ENCODE data around the gene MIDN. TPM values are rescaled to one million over a fixed set of nuclear protein-coding genes. Genes with fewer than 3 reads are reported as not detected.

MIDN gene
- total and polyA plus RNA-seq, 2 experiments from 2014 or later, result 30.1 to 98.4 TPM

DNA sequence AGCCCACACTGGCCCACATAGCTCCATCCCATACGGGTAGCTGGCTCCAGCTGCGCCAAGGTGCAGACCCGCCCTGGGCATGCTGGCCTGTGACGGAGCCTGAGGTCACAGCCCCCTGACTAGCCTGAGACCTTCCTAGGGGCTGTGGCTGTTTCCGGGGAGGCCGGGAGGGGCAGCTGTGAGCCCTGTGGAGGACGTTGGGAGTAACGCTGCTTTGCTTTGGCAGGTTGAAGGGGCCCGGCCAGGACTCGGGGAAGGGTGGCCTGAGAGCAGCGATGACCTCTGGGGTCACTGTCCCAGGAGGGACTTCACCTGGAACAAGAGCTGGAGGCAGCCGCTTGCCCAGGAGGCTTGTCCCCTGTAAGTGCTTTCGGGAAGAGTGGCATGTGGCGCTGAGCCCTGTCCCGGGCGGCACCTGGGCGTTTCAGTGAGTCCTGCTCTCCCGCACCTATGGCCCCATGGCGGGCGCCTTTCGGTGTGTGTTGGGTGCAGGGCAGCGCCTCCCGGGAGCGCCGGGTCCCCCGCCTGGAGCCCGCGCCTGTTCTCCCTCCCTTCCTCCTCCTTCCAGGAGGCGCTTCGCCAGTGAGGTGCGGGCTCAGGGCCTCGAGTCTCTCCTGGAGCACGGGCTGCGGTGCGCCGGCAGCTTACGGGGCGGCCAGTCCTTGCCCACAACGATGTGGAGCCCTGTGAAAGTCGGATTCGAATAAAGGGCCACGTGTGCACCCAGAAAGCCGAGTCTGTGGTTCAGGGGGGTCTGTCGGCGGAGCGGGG lies 25.9 kb downstream of the MIDN start:
- WGBS (ENCODE audit: low lambda C conversion rate, missing lambda C conversion rate), result 93% methylated on average over 34 of the region's 46 CpGs
- DNase-seq (ENCODE audit: low spot score), result no peak
- H3K9me2 ChIP-seq (replicated peaks; ENCODE audit: insufficient read depth), result no peaks in the 10 kb centered on the region
- H3K4me1 ChIP-seq (ENCODE audit: insufficient read depth), result peaks cover 38% of the 10 kb centered on the region
- H3K36me3 ChIP-seq (replicated peaks; ENCODE audit: insufficient read depth, low read depth), result peaks cover 5% of the 10 kb centered on the region
- TF ChIP-seq EZH2 (IDR thresholded peaks at IDR 0.05; ENCODE audit: borderline replicate concordance), result no peak
- TF ChIP-seq, protein P1, sequence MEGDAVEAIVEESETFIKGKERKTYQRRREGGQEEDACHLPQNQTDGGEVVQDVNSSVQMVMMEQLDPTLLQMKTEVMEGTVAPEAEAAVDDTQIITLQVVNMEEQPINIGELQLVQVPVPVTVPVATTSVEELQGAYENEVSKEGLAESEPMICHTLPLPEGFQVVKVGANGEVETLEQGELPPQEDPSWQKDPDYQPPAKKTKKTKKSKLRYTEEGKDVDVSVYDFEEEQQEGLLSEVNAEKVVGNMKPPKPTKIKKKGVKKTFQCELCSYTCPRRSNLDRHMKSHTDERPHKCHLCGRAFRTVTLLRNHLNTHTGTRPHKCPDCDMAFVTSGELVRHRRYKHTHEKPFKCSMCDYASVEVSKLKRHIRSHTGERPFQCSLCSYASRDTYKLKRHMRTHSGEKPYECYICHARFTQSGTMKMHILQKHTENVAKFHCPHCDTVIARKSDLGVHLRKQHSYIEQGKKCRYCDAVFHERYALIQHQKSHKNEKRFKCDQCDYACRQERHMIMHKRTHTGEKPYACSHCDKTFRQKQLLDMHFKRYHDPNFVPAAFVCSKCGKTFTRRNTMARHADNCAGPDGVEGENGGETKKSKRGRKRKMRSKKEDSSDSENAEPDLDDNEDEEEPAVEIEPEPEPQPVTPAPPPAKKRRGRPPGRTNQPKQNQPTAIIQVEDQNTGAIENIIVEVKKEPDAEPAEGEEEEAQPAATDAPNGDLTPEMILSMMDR (IDR thresholded peaks at IDR 0.05; ENCODE audit: poor library complexity), result no peak
- TF ChIP-seq EZH2phosphoT487 (IDR thresholded peaks at IDR 0.05; ENCODE audit: low read depth, severe bottlenecking, unreplicated experiment), result no peak
- H3K4me3 ChIP-seq, result peak overlapping the region; percentile 16
- peaks cover 50% of the 10 kb centered on the region for H4K20me1 ChIP-seq (ENCODE audit: insufficient read depth, poor library complexity, severe bottlenecking)
- H3K27ac ChIP-seq, result peak overlapping the region; percentile 99
- no peaks in the 10 kb centered on the region for H3K27me3 ChIP-seq
- H3K79me2 ChIP-seq, result peaks cover 67% of the 10 kb centered on the region
- H2AFZ ChIP-seq, result no peak overlapping the region
- H3K4me2 ChIP-seq, result peak overlapping the region; percentile 89
- H3K9me3 ChIP-seq (ENCODE audit: low read depth), result no peaks in the 10 kb centered on the region

DNA sequence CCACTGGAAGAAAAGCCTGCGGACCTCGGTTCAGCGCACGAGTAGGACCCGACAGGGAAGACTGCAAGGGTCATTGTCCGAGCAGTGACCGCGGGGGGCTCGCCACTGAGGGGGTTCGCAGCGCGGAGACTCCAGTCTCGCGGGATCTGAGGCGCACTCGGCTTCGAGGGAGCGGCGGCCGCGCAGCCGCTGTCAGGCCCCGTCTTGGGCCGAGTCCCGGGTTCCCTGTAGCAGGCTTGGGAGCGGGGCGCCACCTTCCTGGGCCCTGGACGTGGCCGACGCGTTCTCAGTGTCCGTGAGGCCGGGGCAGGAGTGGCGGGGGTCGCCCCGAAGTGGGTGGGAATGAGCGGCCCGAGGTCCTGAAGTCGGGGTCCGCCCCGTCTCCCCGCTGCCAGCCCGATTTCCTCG lies 26.5 kb downstream of the MIDN start:
- H2AFZ ChIP-seq, result no peak overlapping the region
- H3K27me3 ChIP-seq, result no peaks in the 10 kb centered on the region
- DNase-seq (ENCODE audit: low spot score), result no peak
- H3K4me1 ChIP-seq (ENCODE audit: insufficient read depth), result peaks cover 38% of the 10 kb centered on the region
- WGBS (ENCODE audit: low lambda C conversion rate, missing lambda C conversion rate), result 65% methylated on average over 35 of the region's 44 CpGs
- no peak for TF ChIP-seq EZH2phosphoT487 (IDR thresholded peaks at IDR 0.05; ENCODE audit: low read depth, severe bottlenecking, unreplicated experiment)
- no peak for TF ChIP-seq EZH2 (IDR thresholded peaks at IDR 0.05; ENCODE audit: borderline replicate concordance)
- TF ChIP-seq, protein P1 (IDR thresholded peaks at IDR 0.05; ENCODE audit: poor library complexity), result no peak
- peak overlapping the region; percentile 99 for H3K27ac ChIP-seq
- peaks cover 65% of the 10 kb centered on the region for H3K79me2 ChIP-seq
- H3K4me3 ChIP-seq, result peak overlapping the region; percentile 16
- H4K20me1 ChIP-seq (ENCODE audit: insufficient read depth, poor library complexity, severe bottlenecking), result peaks cover 47% of the 10 kb centered on the region
- peaks cover 5% of the 10 kb centered on the region for H3K36me3 ChIP-seq (replicated peaks; ENCODE audit: insufficient read depth, low read depth)
- no peaks in the 10 kb centered on the region for H3K9me3 ChIP-seq (ENCODE audit: low read depth)
- H3K4me2 ChIP-seq, result peak overlapping the region; percentile 89
- no peaks in the 10 kb centered on the region for H3K9me2 ChIP-seq (replicated peaks; ENCODE audit: insufficient read depth)

DNA sequence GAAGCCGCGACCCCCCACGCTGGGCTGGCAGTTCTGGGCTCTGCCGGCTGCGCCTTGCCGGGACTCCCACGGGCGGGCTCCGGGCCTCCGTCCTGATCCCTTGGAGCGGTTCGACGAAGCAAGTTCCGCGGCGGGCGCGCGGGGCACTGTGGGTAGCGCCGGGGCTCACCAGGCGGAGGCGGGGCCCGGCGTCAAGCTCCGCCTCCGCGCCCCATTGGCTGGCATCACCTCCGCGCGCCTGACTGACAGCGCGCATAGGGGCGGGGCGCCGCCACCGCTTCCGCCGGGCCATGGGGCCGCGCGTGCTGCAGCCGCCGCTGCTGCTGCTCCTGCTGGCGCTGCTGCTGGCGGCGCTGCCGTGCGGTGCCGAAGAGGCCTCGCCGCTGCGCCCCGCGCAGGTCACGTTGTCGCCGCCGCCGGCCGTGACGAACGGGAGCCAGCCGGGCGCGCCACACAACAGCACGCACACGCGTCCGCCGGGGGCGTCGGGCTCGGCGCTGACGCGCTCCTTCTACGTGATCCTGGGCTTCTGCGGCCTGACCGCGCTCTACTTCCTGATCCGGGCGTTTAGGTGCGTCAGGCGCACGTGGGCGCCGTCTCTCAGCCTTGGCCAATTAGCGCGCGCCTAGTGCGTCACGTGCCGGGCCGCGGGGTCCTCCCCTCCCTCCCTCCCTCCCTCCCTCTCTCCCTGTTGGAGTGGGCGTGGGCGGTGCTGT lies 27.0 kb downstream of the MIDN start, which contains the start of gene FAM174C:
Gene FAM174C (plus strand): TSS at position 271 of the 716 bp plus-strand sequence. CDS start 20 bp downstream, at position 291.
- under 1% methylated on average over 80 of the region's 98 CpGs for WGBS (ENCODE audit: low lambda C conversion rate, missing lambda C conversion rate)
- peak within 1 kb of the TSS; percentile 18 for H2AFZ ChIP-seq
- peaks cover 35% of the 10 kb centered on the region for H3K4me1 ChIP-seq (ENCODE audit: insufficient read depth)

More for the DNA sequence above, 27.0 kb downstream of the MIDN start, which contains the start of gene FAM174C:
- no peaks in the 10 kb centered on the region for H3K27me3 ChIP-seq
- H3K27ac ChIP-seq, result peak within 1 kb of the TSS; percentile 99
- H4K20me1 ChIP-seq (ENCODE audit: insufficient read depth, poor library complexity, severe bottlenecking), result peaks cover 42% of the 10 kb centered on the region
- H3K4me3 ChIP-seq, result peak within 1 kb of the TSS; percentile 44
- no peaks in the 10 kb centered on the region for H3K9me2 ChIP-seq (replicated peaks; ENCODE audit: insufficient read depth)
- H3K4me2 ChIP-seq, result peak within 1 kb of the TSS; percentile 89
- H3K36me3 ChIP-seq (replicated peaks; ENCODE audit: insufficient read depth, low read depth), result peaks cover 5% of the 10 kb centered on the region
- H3K79me2 ChIP-seq, result peaks cover 59% of the 10 kb centered on the region
- DNase-seq (ENCODE audit: low spot score), result peak; percentile 98
- no peaks in the 10 kb centered on the region for H3K9me3 ChIP-seq (ENCODE audit: low read depth)
- no peak for TF ChIP-seq EZH2phosphoT487 (IDR thresholded peaks at IDR 0.05; ENCODE audit: low read depth, severe bottlenecking, unreplicated experiment)
- TF ChIP-seq, protein P1 (IDR thresholded peaks at IDR 0.05; ENCODE audit: poor library complexity), result no peak
- TF ChIP-seq EZH2 (IDR thresholded peaks at IDR 0.05; ENCODE audit: borderline replicate concordance), result no peak

All from hepatocyte (in vitro differentiated cells).